Upper lobe of left lung (tissue), 4 donors: ENCODE measurements around the gene FBLN1.

Experiments used
- CTCF ChIP-seq, 6 experiments: fragments of 450-650 bp in 4 of 6; fragments of 200-600 bp in 2 of 6; sonication (generic) in 2 of 6; IDR thresholded peaks; one replicate each; pipeline ENCODE4 v1.5.1; 2016 to 2019; ENCODE audit warnings: antibody characterized with exemption in 6 of 6
- POLR2A ChIP-seq, 4 donors: fragments of 450-650 bp; IDR thresholded peaks; one replicate each; pipeline ENCODE4 v1.5.1; 2016 to 2017; ENCODE audit warnings: antibody characterized with exemption in 4 of 4, mild to moderate bottlenecking in 2 of 4

- TF ChIP-seq CTCF (IDR thresholded peaks at IDR 0.05) (no peak), POLR2A (IDR thresholded peaks at IDR 0.05) (no peak)
Measured at GRCh38 chr22:45459235-45459634, 43.4 kb upstream of the FBLN1 start.
